Measurements from ENCODE around the gene COPB2. TPM values are rescaled to one million over a fixed set of nuclear protein-coding genes. Genes with fewer than 3 reads are reported as not detected.

COPB2 gene
- total RNA-seq = 61.0 and 91.1 TPM in 2 replicates

DNA sequence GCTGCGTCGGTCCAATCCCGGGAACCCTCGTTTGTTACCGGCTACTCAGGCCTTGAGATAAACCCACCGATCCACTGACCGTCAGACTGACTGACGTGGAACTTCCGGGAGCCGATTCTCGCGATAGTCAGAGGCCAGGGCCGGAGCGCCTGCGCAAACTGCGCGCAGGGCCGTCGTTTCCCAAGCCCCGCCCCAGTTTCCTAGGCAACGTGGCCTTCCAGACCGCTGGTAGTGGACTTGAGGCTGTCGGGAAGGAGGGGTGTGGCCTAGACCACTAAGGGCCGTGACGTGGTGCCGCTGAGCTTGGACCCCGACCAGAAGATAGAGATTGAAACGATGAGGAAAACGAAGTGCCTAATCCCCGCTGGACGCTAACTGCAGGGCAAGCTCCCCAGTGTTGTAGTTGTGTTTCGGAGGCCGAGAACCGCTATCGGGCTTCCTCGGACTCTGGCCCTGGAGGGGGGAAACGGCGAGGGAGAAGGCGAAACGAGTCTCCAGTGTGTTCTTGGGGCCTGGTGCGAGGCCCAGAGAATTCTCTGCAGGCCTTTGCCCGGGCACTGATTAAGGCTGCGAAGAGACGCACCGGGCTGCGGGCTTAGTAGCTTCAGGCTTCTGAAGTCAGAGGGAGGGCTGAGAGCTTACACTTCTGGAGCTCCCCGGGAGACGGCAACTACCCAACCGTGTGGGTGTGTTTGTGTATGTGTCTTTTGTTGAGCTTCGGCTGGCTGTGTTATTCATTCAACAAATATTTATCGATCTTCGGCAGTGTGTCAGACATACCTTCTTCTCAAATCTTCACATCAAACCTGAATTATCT is at the start of gene COPB2:
COPB2 (minus strand) TSS at position 96 of the 817 bp plus-strand sequence. CDS start 97 bp downstream, outside the sequence.

DNA sequence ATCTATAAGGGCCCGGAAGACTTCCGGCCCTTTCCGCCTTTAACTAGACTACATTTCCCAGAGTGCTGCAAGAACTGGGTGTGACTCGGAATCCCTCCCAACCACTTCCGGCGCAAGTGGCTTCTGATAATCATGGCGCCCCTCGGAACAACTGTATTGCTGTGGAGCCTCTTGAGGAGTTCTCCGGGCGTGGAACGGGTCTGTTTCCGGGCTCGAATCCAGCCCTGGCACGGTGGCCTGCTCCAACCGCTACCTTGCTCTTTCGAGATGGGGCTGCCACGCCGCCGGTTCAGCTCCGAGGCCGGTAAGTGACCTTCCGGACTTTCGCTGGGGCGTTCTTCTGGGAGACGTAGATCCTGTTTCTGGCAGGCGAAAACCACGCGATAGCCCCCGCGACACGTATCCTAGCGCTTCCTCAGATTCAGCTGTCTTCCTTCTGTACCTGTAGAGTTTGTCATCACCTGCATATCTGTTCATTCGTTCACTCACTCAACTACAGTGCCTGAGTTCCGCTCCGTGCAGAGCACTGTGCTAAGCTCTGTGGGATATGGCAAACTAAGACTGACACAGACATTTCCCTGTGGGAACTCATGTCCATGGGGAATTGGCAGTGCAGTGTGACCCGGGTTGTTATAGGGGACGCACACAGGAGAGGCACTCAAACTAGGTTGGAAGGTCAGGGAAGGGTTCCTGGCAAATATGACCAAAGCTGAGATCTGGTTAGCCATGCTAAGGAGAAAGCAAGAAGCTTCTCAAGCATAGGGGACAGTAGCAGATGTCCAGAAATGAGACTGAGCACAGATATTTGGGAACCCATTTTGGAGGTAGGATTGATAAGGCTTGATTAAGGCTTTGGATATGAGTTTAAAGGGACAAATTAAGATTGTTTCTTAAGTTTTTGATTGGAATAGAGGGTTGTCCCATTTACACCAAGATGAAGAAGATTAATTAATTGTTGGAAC is 45.3 kb downstream of the COPB2 start, which contains the start of gene MRPS22:
MRPS22 (plus strand) TSS at position 126 of the 962 bp plus-strand sequence; CDS start at position 133, 7 bp downstream.

Other genes with a start within 250 kb of the COPB2 start
- gene MRPS22, start 45.6 kb downstream of the COPB2 start, total RNA-seq = 42.7 and 55.6 TPM in 2 replicates
- not detected in 2 replicates for gene RBP2, start 86.9 kb upstream of the COPB2 start, total RNA-seq
- gene RBP1, start 150.1 kb upstream of the COPB2 start, total RNA-seq = 174 and 326 TPM in 2 replicates